Endothelial cell of umbilical vein (primary cell): ENCODE results near the gene MED7. TPM values are rescaled to one million over a fixed set of nuclear protein-coding genes. Genes with fewer than 3 reads are reported as not detected.

Source experiments
- BruUV-seq: library from RNA; stranded (reverse); fragments of 400-500 nt; replicated peaks from 2 replicates; lab custom pipeline; 2021; lab: Mats Ljungman, UMichigan
- CTCF ChIA-PET: fragments of 300-600, 350-600 bp; sonication (Branson Sonifier 250); formaldehyde crosslinking; loops from one replicate; lab custom pipeline; 2021; ENCODE audit warnings: antibody characterized with exemption, inconsistent platforms; lab: Charles Lee
- POLR2A ChIA-PET: fragments of 300-600, 350-600 bp; sonication (Branson Sonifier 250); formaldehyde crosslinking; loops from one replicate; lab custom pipeline; 2021; ENCODE audit warnings: antibody characterized with exemption, inconsistent platforms; lab: Charles Lee
- DNase-seq: peaks from one replicate; pipeline ENCODE4 v3.0.0-alpha.2; 2011; ENCODE audit warnings: low read depth, low spot score
- FAIRE-seq: peaks from 2 replicates; lab custom pipeline; 2011; peaks lifted over from hg19 to GRCh38; lab: Jason Lieb, UNC
- H2AFZ ChIP-seq: 2 replicates; pipeline ENCODE4 v1.6.0; 2012; ENCODE audit warnings: low read depth, low read length, control low read depth, inconsistent platforms
- H3K27ac ChIP-seq: 2 replicates; pipeline ENCODE4 v1.5.1; 2011; ENCODE audit warnings: low read depth, mild to moderate bottlenecking, control low read depth, low read length, moderate library complexity; ENCODE audit not compliant: insufficient read depth
- H3K27me3 ChIP-seq, 2 experiments: 2 replicates each; pipeline versions ENCODE4 v1.6.0 to v1.6.1; 2011; ENCODE audit warnings: low read length in 2 of 2, mixed read lengths in 1 of 2; ENCODE audit not compliant: control insufficient read depth in 2 of 2, insufficient read depth in 2 of 2
- H3K36me3 ChIP-seq, 2 experiments: 2 replicates in 1 of 2; 3 replicates in 1 of 2; pipeline ENCODE4 v1.5.1; 2011; ENCODE audit warnings: low read length in 2 of 2, mild to moderate bottlenecking in 1 of 2, moderate library complexity in 1 of 2; ENCODE audit not compliant: control insufficient read depth in 2 of 2, insufficient read depth in 2 of 2; ENCODE audit errors: extremely low read depth in 1 of 2
- H3K4me1 ChIP-seq: 3 replicates; pipeline ENCODE4 v1.5.1; 2011; ENCODE audit warnings: mild to moderate bottlenecking, low read length; ENCODE audit not compliant: control insufficient read depth, insufficient read depth; ENCODE audit errors: extremely low read depth
- H3K4me2 ChIP-seq: 2 replicates; pipeline ENCODE4 v1.6.1; 2011; ENCODE audit warnings: low read length, control low read depth, mixed read lengths; ENCODE audit not compliant: insufficient read depth
- H3K4me3 ChIP-seq, 3 experiments: fragments of 200-600 bp in 1 of 3; sonication (generic), shearing (Covaris generic) in 1 of 3; replicated peaks in 1 of 3; 2 replicates each; pipeline ENCODE4 v1.5.1; 2011 to 2016; ENCODE audit warnings: control low read depth in 3 of 3, low read length in 3 of 3, mild to moderate bottlenecking in 2 of 3, inconsistent platforms in 1 of 3, low read depth in 1 of 3, moderate library complexity in 1 of 3; ENCODE audit not compliant: insufficient read depth in 1 of 3
- H3K79me2 ChIP-seq: 2 replicates; pipeline ENCODE4 v1.6.0; 2012; ENCODE audit warnings: low read length, inconsistent platforms; ENCODE audit not compliant: control insufficient read depth, insufficient read depth
- H3K9ac ChIP-seq: replicated peaks from 2 replicates; pipeline ENCODE3; 2011; ENCODE audit warnings: low read length, control low read depth; ENCODE audit not compliant: insufficient read depth; ENCODE audit errors: extremely low read depth
- H3K9me1 ChIP-seq: replicated peaks from 3 replicates; pipeline ENCODE4 v1.6.0; 2011; ENCODE audit warnings: mild to moderate bottlenecking, low read length; ENCODE audit not compliant: control insufficient read depth, insufficient read depth; ENCODE audit errors: extremely low read depth
- H3K9me3 ChIP-seq: replicated peaks from 2 replicates; pipeline ENCODE4 v1.5.1; 2012; ENCODE audit warnings: low read length, inconsistent platforms; ENCODE audit not compliant: control insufficient read depth, insufficient read depth
- H4K20me1 ChIP-seq: replicated peaks from 2 replicates; pipeline ENCODE3; 2011; ENCODE audit warnings: mild to moderate bottlenecking, low read length; ENCODE audit not compliant: control insufficient read depth, insufficient read depth; ENCODE audit errors: extremely low read depth
- EZH2 ChIP-seq: IDR thresholded peaks from 2 replicates; pipeline ENCODE4 v1.6.1; 2012; ENCODE audit warnings: borderline replicate concordance, low read depth, mild to moderate bottlenecking, moderate library complexity, low read length, inconsistent platforms; ENCODE audit not compliant: severe bottlenecking
- FOS ChIP-seq: IDR thresholded peaks from 2 replicates; pipeline ENCODE4 v1.6.1; 2011; ENCODE audit warnings: mild to moderate bottlenecking, low read length, moderate library complexity, borderline replicate concordance; ENCODE audit not compliant: insufficient read depth
- GATA2 ChIP-seq: IDR thresholded peaks from 2 replicates; pipeline ENCODE4 v1.7.0; 2011; ENCODE audit warnings: low read depth, mild to moderate bottlenecking, moderate library complexity, mixed read lengths, low read length; ENCODE audit not compliant: insufficient read length, insufficient read depth
- JUN ChIP-seq: IDR thresholded peaks from 2 replicates; pipeline ENCODE4 v1.6.1; 2011; ENCODE audit warnings: borderline replicate concordance, low read depth; ENCODE audit not compliant: insufficient read length, insufficient read depth
- MYC ChIP-seq: IDR thresholded peaks from one replicate; pipeline ENCODE4 v1.6.1; 2011; ENCODE audit warnings: mild to moderate bottlenecking, low read depth, low read length
- POLR2A ChIP-seq: IDR thresholded peaks from 2 replicates; pipeline ENCODE4 v1.6.1; 2012; ENCODE audit warnings: low read depth, mild to moderate bottlenecking, control low read depth, low read length
- POLR2AphosphoS5 ChIP-seq: IDR thresholded peaks from 2 replicates; pipeline ENCODE4 v1.6.1; 2012; ENCODE audit warnings: low read depth, mild to moderate bottlenecking, control low read depth, low read length, moderate library complexity; ENCODE audit not compliant: insufficient read depth
- dilution Hi-C: fragments of 300-500 bp; cut with MboI; formaldehyde crosslinking; loops from one replicate; pipeline ENCODE4 v1.15.0; 2019; ENCODE audit warnings: low sequenced_read_pairs; ENCODE audit not compliant: extremely low pct_ligation_motif_present
- intact Hi-C: fragments of 100-400 bp; cut with micrococcal nuclease; formaldehyde crosslinking; loops from one replicate; pipeline ENCODE4 v1.10.0; 2022
- polyA plus RNA-seq, 4 experiments: library from polyadenylated mRNA; depleted of rRNA in 3 of 4; stranded (reverse) in 3 of 4; unstranded in 1 of 4; fragments of >200 nt; gene quantifications; 2 replicates each; pipeline versions ENCODE4 v1.2.1 to v1.2.3, GENCODE V29; 2011 to 2012; ENCODE audit warnings: missing spikeins in 1 of 4
- total RNA-seq: library from RNA; stranded (reverse); gene quantifications from 2 replicates; pipeline ENCODE4 v1.2.3, GENCODE V29; 2021
- TF ChIP-seq, protein P1 (sequence below), 2 donors: IDR thresholded peaks; 1 replicate in 1 of 2; 2 replicates in 1 of 2; pipeline ENCODE4 v1.5.1; 2011; ENCODE audit warnings: low read length in 2 of 2, mild to moderate bottlenecking in 2 of 2, moderate library complexity in 2 of 2, control low read depth in 1 of 2, inconsistent platforms in 1 of 2, low read depth in 1 of 2; ENCODE audit not compliant: insufficient read depth in 1 of 2; ENCODE audit errors: extremely low read depth in 1 of 2
- TF ChIP-seq, protein P2 (sequence below): IDR thresholded peaks from 2 replicates; pipeline ENCODE4 v1.6.1; 2011; ENCODE audit not compliant: insufficient read depth, insufficient read length

The MED7 gene
- total and polyA plus RNA-seq, 2 donors (not counting 3 experiments of a cell fraction or from before 2014, with no cell fraction given), result 4.3 to 9.2 TPM

DNA sequence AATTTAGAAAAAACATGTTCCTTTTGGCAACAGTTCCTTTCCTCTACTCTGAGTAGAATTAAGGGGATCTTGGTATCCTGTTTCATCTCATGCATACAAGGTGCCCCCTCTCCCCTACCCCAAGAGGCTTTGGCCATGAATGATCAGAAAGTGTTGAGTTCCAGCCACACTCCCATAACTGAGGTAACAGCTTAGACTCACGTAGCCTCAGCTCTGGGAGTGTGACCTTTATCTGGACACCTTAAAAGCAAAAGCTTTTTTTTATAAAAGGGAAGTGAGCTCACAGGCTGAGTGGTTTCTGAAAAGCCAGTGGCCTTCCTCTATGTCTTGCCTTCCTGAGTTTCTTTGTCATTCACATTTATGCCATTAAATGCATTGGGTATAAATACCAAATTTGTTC, 32.9 kb downstream of the MED7 start:
- H3K4me1 ChIP-seq, result no peaks in the 10 kb centered on the region
- dilution Hi-C loops, result no loop called here
- H3K9me3 ChIP-seq, result no peaks in the 10 kb centered on the region
- intact Hi-C loops, result no loop called here
- no peaks in the 10 kb centered on the region for H4K20me1 ChIP-seq
- H3K36me3 ChIP-seq, result no peaks in the 10 kb centered on the region
- no peak overlapping the region for H3K4me2 ChIP-seq
- H3K4me3 ChIP-seq, result no peak overlapping the region
- no peak for TF ChIP-seq POLR2AphosphoS5
- TF ChIP-seq POLR2A, result no peak
- TF ChIP-seq GATA2, result no peak
- TF ChIP-seq, protein P1, sequence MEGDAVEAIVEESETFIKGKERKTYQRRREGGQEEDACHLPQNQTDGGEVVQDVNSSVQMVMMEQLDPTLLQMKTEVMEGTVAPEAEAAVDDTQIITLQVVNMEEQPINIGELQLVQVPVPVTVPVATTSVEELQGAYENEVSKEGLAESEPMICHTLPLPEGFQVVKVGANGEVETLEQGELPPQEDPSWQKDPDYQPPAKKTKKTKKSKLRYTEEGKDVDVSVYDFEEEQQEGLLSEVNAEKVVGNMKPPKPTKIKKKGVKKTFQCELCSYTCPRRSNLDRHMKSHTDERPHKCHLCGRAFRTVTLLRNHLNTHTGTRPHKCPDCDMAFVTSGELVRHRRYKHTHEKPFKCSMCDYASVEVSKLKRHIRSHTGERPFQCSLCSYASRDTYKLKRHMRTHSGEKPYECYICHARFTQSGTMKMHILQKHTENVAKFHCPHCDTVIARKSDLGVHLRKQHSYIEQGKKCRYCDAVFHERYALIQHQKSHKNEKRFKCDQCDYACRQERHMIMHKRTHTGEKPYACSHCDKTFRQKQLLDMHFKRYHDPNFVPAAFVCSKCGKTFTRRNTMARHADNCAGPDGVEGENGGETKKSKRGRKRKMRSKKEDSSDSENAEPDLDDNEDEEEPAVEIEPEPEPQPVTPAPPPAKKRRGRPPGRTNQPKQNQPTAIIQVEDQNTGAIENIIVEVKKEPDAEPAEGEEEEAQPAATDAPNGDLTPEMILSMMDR (IDR thresholded peaks at IDR 0.05; ENCODE audit: extremely low read depth in 1 of 2, insufficient read depth in 1 of 2, low read depth in 1 of 2, low read length in 2 of 2), result no peak
- TF ChIP-seq EZH2, result no peak
- TF ChIP-seq MYC, result no peak
- no peak for TF ChIP-seq FOS
- TF ChIP-seq, protein P2, sequence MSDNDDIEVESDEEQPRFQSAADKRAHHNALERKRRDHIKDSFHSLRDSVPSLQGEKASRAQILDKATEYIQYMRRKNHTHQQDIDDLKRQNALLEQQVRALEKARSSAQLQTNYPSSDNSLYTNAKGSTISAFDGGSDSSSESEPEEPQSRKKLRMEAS, result no peak
- no peak for TF ChIP-seq JUN
- H2AFZ ChIP-seq, result no peak overlapping the region
- H3K79me2 ChIP-seq, result no peaks in the 10 kb centered on the region
- POLR2A ChIA-PET, result no interaction called here
- H3K9me1 ChIP-seq, result no peaks in the 10 kb centered on the region
- H3K27ac ChIP-seq, result no peak overlapping the region
- no peak for FAIRE-seq
- no peak for DNase-seq
- BruUV-seq, result no TSS peak
- CTCF ChIA-PET, result no interaction called here
- no peak overlapping the region for H3K9ac ChIP-seq
- H3K27me3 ChIP-seq, result no peaks in the 10 kb centered on the region
